ENCODE data around the gene GKAP1.

- TF ChIP-seq, protein P1, sequence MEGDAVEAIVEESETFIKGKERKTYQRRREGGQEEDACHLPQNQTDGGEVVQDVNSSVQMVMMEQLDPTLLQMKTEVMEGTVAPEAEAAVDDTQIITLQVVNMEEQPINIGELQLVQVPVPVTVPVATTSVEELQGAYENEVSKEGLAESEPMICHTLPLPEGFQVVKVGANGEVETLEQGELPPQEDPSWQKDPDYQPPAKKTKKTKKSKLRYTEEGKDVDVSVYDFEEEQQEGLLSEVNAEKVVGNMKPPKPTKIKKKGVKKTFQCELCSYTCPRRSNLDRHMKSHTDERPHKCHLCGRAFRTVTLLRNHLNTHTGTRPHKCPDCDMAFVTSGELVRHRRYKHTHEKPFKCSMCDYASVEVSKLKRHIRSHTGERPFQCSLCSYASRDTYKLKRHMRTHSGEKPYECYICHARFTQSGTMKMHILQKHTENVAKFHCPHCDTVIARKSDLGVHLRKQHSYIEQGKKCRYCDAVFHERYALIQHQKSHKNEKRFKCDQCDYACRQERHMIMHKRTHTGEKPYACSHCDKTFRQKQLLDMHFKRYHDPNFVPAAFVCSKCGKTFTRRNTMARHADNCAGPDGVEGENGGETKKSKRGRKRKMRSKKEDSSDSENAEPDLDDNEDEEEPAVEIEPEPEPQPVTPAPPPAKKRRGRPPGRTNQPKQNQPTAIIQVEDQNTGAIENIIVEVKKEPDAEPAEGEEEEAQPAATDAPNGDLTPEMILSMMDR (conservative IDR thresholded peaks at IDR 0.05; ENCODE audit: low read depth, low read length) = no peak
- TF ChIP-seq EZH2 (IDR thresholded peaks at IDR 0.05; ENCODE audit: low read length, unreplicated experiment) (no peak), EZH2phosphoT487 (IDR thresholded peaks at IDR 0.05; ENCODE audit: borderline replicate concordance, low read length) (no peak)
Measured at GRCh38 chr9:83778164-83778563, 39.4 kb downstream of the GKAP1 start.
